Body of pancreas (tissue), 4 donors: ENCODE measurements around the gene TRIM62. TPM values are rescaled to one million over a fixed set of nuclear protein-coding genes. Genes with fewer than 3 reads are reported as not detected.
"Not testable (repeated sequence)": the region's sequence is repeated elsewhere in the genome, so short reads cannot be mapped to it uniquely, and the experiment has no call there.

Experiments used
- ATAC-seq: fragments of 150-250 bp; one replicate; pipeline ENCODE4 v1.9.1; 2016
- DNase-seq, 4 donors: peaks; one replicate each; pipeline ENCODE4 v3.0.0-alpha.2; 2019
- H3K27ac ChIP-seq, 4 donors: fragments of 200-600 bp; sonication (generic); 1 replicate in 3 of 4; 2 replicates in 1 of 4; pipeline versions ENCODE4 v1.5.1 to v1.6.1; 2016 to 2019; ENCODE audit warnings: mild to moderate bottlenecking in 1 of 4, mixed read lengths in 1 of 4, moderate library complexity in 1 of 4
- H3K27me3 ChIP-seq, 2 donors: fragments of 200-600 bp; sonication (generic); one replicate each; pipeline ENCODE4 v1.6.0; 2016; ENCODE audit warnings: mild to moderate bottlenecking in 1 of 2
- H3K36me3 ChIP-seq, 2 donors: fragments of 200-600 bp; sonication (generic); replicated peaks in 1 of 2; 2 replicates each; pipeline ENCODE4 v1.5.1; 2016; ENCODE audit warnings: low read depth in 2 of 2; ENCODE audit not compliant: insufficient read depth in 1 of 2
- H3K4me1 ChIP-seq: fragments of 200-600 bp; sonication (generic); one replicate; pipeline ENCODE4 v1.6.0; 2016
- H3K4me3 ChIP-seq, 2 donors: fragments of 200-600 bp; sonication (generic); 1 replicate in 1 of 2; 2 replicates in 1 of 2; pipeline ENCODE4 v1.5.1; 2016 to 2019
- H3K9me3 ChIP-seq, 3 donors: fragments of 200-600 bp; sonication (generic); 1 replicate in 2 of 3; 2 replicates in 1 of 3; pipeline ENCODE4 v1.5.1; 2016
- CTCF ChIP-seq, 7 experiments: fragments of 450-650 bp in 4 of 7; fragments of 200-600 bp in 3 of 7; sonication (generic) in 3 of 7; IDR thresholded peaks; one replicate each; pipeline ENCODE4 v1.5.1; 2016 to 2019; ENCODE audit warnings: antibody characterized with exemption in 7 of 7
- POLR2A ChIP-seq, 3 donors: fragments of 450-650 bp; IDR thresholded peaks; one replicate each; pipeline ENCODE4 v1.6.1; 2016; ENCODE audit warnings: antibody characterized with exemption in 3 of 3, mild to moderate bottlenecking in 2 of 3
- WGBS, 2 donors: methylation state at CpG; one replicate each; pipeline ENCODE4 v1.1.5; 2017; 5-methylcytosine and 5-hydroxymethylcytosine counted together
- intact Hi-C: fragments of 100-400 bp; cut with DNase I; formaldehyde crosslinking; loops from one replicate; pipeline ENCODE4 v1.15.1; 2023
- total RNA-seq, 2 donors: library from RNA; depleted of rRNA; stranded (reverse); fragments of >200 nt; gene quantifications; one replicate each; pipeline ENCODE4 v1.1.0, GENCODE V29; 2016

TRIM62 gene
- total RNA-seq, 2 donors from 2014 or later: 4.7 to 7.3 TPM

GRCh38 chr1:33141216-33141615 is 40.6 kb downstream of the TRIM62 start:
- no peak for ATAC-seq
- H3K4me3 ChIP-seq: no peak overlapping the region
- no peaks in the 10 kb centered on the region for H3K9me3 ChIP-seq
- no peaks in the 10 kb centered on the region for H3K27me3 ChIP-seq
- DNase-seq: no peak
- TF ChIP-seq CTCF (IDR thresholded peaks at IDR 0.05) (no peak), POLR2A (IDR thresholded peaks at IDR 0.05) (no peak)
- intact Hi-C loops: no loop called here
- H3K27ac ChIP-seq: no peak overlapping the region
- no peaks in the 10 kb centered on the region for H3K4me1 ChIP-seq
- WGBS, 2 donors: 64 to 95% methylated on average over 2 of the region's 2 CpGs
- no peaks in the 10 kb centered on the region for H3K36me3 ChIP-seq

DNA sequence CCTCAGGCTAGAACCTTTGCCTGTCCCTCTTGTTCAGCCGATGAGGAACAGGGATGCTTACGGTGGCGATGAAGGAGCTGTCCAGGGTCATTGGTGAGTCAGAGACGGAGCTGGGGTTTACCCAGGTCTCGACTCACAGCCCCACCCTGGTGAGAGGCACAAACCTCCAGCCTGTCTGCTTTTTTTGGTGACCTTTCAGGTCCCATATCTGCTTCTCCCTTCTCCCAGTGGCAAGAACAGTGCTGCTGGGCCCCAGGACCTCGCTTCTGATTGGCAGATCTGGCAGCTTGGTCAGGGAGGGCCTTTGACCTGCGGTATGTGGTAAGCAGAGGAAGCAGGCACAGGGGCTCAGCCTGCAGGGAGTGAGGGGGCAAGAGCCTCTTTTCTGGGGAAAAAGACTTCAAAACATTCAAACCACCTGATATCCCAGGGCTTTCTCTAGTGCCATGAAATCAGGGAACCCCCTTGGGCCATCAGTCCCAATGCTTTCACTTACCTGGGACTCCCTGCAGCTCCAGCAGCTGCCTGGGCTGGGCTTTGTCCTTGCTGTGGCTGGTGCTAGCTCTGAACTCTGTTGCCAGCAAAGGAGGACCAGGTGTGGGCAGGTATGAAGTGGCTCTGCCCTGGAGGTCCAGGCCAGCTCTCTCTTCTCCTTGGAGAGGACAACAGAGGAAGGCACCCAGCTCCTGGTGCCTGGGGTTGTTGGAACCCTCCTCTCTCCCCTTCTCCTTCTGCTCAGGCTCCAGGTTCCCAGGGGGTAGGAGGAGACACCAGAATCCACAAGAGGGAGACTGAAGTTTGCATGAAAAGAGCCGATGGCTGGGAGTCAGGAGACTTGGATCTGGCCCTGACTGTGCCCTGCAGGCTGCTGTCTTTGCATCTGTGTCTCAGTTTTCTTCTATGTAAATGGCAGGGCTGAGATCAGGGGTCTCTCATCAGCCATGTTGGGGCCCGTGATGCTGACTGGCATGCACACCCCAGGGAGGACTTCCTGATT is 41.4 kb downstream of the TRIM62 start:
- DNase-seq: no peak

DNA sequence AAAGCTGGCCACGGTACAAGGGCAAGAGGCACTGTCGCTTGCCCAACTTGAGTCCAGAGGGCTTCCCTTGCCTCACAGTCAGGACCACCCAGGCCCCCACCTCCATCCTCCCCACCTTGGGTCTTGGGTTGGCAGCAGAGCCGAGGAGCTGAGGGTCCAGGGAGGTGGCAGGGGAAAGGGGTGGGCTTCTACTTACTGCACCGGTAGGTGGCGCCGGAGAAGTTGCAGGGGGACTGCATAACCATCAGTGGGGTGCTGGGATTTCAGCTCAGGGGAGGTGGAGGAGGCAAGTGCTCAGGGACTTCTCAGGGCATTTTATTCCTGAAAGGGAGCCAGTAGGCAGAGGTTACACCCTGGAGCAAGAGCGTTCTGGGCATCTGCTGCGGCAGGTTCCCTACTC is 44.0 kb downstream of the TRIM62 start:
- TF ChIP-seq CTCF (IDR thresholded peaks at IDR 0.05) (peak in 2 of 7 experiments; percentile 3 to 19), POLR2A (IDR thresholded peaks at IDR 0.05) (no peak)
- H3K27me3 ChIP-seq: no peaks in the 10 kb centered on the region
- no peak for ATAC-seq
- intact Hi-C loops: no loop called here
- no peak overlapping the region for H3K4me3 ChIP-seq
- H3K36me3 ChIP-seq: no peaks in the 10 kb centered on the region
- 68 to 77% methylated on average over 5 to 8 of the region's 8 CpGs for WGBS, 2 donors
- no peaks in the 10 kb centered on the region for H3K4me1 ChIP-seq
- DNase-seq: peak in 1 of 4 donors; percentile 23
- no peak overlapping the region for H3K27ac ChIP-seq
- H3K9me3 ChIP-seq: no peaks in the 10 kb centered on the region

More for the DNA sequence above, 41.4 kb downstream of the TRIM62 start:
- no peak overlapping the region for H3K4me3 ChIP-seq
- no peak for ATAC-seq
- H3K4me1 ChIP-seq: no peaks in the 10 kb centered on the region
- intact Hi-C loops: no loop called here
- no peaks in the 10 kb centered on the region for H3K36me3 ChIP-seq
- H3K9me3 ChIP-seq: no peaks in the 10 kb centered on the region
- no peaks in the 10 kb centered on the region for H3K27me3 ChIP-seq
- H3K27ac ChIP-seq: no peak overlapping the region
- TF ChIP-seq CTCF (IDR thresholded peaks at IDR 0.05) (no peak), POLR2A (IDR thresholded peaks at IDR 0.05) (no peak)
- WGBS, 2 donors: 65 to 75% methylated on average over 9 of the region's 9 CpGs

DNA sequence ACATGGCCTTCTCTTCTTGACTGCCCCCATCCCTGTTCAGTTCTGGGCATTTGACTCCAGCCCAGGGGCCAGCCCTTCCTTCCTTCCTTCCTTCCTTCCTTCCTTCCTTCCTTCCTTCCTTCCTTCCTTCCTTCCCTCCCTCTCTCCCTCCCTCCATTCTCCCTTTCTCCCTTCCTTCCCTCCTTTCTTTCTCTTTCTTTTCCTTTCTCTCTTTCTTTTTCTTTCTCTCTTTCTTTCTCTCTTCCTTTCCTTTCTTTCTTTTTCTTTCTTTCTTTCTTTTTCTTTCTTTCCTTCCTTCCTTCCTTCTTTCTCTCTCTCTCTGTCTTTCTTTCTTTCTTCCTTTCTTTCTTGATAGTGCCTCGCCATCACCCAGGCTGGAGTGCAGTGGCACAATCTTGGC is 45.8 kb downstream of the TRIM62 start:
- ATAC-seq, H3K36me3 ChIP-seq, DNase-seq, H3K4me3 ChIP-seq, H3K27me3 ChIP-seq, H3K9me3 ChIP-seq, H3K27ac ChIP-seq, H3K4me1 ChIP-seq, intact Hi-C loops: not testable (repeated sequence)
- WGBS, 2 donors: 94 to 100% methylated on average over 1 of the region's 1 CpG

GRCh38 chr1:33133478-33134105 is 48.3 kb downstream of the TRIM62 start:
- DNase-seq (no peak), ATAC-seq (no peak)
- intact Hi-C loops: no loop called here
- H3K36me3 ChIP-seq: no peaks in the 10 kb centered on the region
- H3K27me3 ChIP-seq: no peaks in the 10 kb centered on the region
- no peaks in the 10 kb centered on the region for H3K9me3 ChIP-seq
- peaks cover 8% of the 10 kb centered on the region for H3K4me1 ChIP-seq
- H3K27ac ChIP-seq: no peak overlapping the region
- 57 to 64% methylated on average over 6 to 10 of the region's 10 CpGs for WGBS, 2 donors
- H3K4me3 ChIP-seq: no peak overlapping the region
- TF ChIP-seq POLR2A (IDR thresholded peaks at IDR 0.05) (no peak), CTCF (IDR thresholded peaks at IDR 0.05) (no peak)
